HG03103 (cell line): ENCODE measurements around the gene ANO2.

Experiments used
- ATAC-seq: cut with Tn5 transposase; IDR thresholded peaks from one replicate; pipeline ENCODE4 v1.9.1; 2021; ENCODE audit warnings: low read depth; ENCODE audit not compliant: unreplicated experiment

Gene ANO2

DNA sequence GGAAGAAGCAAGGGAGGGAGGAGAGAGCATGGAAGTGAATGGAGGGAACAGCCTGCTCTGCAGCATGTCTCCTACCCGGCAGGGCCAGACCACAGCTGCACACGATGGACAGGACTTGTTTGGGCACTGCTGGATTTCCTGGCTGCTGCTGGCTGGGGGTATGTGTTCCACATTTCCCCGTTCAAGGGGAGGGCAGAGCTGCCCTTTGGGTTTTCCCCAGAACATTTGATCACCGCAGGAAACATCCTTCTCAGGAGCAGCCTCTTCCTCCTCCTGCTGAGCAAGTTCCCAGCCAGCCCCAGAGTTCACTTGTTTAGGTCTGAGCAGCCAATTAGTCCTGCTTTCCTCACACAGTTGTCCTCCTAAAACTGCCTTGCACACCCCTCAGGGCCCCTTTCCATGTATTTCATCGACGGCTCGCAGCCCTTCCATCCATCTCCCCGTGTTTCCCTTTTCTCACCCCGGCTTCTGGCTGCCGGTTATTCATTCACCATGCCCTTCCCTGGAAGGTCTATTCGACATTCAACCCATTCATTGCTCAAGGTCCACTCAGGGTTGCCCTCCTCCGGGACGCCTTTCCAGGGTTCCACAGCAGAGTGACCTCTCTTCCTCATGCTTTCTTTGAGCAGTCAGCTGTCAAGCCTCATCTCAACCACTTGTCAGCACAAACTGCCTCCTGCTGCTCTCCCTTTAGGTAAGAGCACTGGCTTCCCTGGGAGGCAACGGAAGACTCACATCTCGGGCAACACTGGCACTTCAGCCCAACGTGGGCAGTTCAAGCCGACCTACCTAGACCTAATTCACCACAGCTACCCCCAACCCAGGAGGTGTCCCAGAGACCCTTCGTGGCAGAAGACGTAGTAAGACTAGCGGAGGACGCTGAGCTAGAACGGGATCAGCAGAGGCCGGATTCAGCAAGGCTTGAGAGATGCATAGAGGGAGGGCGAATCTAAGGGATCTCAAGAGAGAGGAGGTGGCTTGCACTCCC, 20.1 kb upstream of the ANO2 start:
- ATAC-seq, result no peak

DNA sequence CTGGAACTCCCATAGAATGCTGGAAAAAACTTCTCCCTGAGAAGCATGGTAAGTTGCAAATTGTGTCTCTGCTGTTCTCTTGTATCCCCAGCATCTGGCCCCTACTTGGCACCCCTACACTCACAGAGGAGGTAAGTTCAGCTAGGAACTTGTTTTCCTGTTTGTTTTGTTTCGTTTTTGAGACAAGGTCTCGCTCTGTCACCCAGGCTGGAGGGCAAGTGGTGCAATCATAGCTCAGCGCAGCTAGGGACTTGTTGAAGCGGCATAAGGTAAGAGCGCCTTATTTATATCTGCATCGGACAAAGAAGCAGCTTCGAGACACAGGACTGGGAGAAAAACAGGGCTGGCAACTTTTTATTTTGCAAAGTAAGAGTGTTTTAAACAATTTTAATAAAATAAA, 18.5 kb upstream of the ANO2 start:
- ATAC-seq, result no peak

DNA sequence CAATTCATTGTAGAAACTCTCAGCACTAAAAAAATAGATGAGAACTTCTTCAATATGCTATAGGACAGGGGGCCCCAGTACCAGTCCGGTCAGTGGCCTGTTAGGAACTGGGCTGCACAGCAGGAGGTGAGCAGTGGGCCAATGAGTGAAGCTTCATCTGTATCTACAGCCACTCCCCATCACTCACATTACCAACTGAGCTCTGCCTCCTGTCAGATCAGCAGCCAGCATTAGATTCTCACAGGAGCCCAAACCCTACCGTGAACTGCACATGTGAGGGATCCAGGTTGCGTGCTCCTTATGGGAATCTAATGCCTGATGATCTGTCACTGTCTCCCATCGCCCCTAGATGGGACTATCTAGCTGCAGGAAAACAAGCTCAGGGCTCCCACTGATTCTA, 15.7 kb upstream of the ANO2 start:
- no peak for ATAC-seq

DNA sequence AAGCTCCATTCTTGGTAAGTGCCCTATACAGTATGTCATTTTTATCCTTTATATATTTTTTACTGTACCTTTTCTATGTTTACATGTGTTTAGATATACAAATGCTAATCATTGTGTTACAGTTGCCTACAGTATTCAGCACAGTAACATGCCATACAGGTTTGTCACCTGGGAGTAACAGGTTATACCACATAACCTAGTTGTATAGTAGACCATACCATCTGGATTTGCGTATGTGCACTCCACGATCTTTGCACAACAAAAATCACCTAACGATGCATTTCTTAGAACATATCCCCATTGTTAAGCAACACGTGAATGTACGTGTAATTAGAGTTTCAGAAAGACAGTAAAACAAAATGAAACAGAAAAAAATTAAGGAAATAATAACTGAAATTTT, 11.9 kb upstream of the ANO2 start:
- ATAC-seq, result no peak

DNA sequence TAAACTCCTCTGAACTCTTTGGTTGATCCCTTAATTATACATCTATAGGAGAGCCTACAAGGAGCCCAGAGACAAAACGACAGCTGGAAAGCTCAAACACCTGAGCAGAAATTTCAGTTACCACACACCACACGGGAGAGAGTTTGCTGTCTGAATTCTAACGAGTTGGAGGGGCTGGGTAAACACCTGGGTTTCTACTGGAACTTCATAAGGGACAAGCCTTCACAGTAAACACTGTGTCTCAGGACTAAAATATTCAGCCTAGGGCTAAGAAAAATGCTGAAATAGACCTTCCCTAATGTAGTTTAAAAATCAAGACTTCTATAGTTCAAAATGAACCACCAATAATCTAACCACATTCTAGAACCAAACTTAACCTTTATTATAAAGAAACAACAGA, 9.6 kb upstream of the ANO2 start:
- no peak for ATAC-seq

- no peak for ATAC-seq
These were observed 9.0 kb upstream of the ANO2 start for GRCh38 chr12:5953835-5954586.

GRCh38 chr12:5952031-5952430, 7.0 kb upstream of the ANO2 start:
- ATAC-seq, result no peak

DNA sequence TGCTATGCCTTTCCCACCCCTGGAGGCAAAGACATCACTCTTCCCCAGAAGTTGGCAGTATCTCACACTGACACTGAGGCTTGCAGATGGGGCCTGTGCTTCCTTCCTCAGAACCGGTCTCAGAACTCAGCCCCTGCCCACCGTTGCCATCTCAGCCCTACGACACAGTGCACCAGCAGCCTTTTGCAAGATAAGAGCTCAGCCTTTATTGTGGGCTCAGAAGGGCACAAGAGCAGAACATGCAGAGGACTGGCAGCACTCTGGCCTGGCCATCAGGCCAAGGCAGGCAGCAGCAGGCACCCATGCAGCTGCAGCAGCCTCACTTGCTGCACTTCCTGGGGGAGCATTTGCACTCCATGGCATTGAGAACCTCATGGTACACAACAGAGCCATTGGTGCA, 3.6 kb upstream of the ANO2 start:
- ATAC-seq, result no peak

- no peak for ATAC-seq
These were observed 1.9 kb upstream of the ANO2 start for GRCh38 chr12:5947006-5947405.

DNA sequence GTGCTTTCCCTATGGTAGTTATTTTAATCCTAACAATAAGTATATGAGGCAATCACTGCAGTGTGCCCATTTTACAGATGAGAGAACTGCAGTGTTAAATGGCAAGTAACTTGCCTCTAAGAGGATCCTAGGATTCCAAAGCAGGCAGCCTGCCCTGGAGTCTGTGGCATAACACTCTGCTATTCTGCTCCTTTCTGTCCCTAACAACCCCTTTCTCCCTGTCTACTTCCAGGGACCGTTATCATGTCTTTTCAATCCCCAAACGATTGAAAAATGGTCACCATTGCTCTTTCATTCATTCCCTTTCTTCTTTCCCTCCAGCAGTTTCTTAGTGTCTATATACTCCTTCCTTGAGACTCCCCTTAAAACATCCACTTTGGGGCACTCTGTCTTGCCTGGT, 1.3 kb upstream of the ANO2 start:
- ATAC-seq, result no peak

DNA sequence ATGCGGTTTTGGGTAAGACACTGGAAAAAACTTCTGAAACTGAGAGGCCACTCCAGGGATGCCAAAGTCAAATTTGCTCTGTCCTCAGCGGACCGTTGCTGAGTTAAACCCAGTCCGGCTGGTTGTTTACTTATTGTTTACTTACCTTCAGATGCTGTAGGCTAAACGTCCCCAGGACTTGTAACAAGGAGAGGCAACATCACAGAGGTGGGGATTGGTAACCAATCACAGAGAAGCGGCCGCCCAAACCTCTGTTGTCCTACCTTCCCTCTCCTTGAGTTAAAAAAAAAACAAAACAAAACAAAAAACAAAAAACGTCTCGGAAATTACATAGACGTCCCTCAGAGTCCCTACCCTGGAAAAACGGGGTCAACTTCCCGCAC, 380 bp downstream of the ANO2 start:
- no peak for ATAC-seq

- ATAC-seq, result no peak
These were observed 1.0 kb downstream of the ANO2 start for GRCh38 chr12:5944053-5944452.

- ATAC-seq, result no peak
These were observed 3.2 kb downstream of the ANO2 start for GRCh38 chr12:5941907-5942306.

GRCh38 chr12:5927732-5928516, 17.1 kb downstream of the ANO2 start:
- no peak for ATAC-seq

- no peak for ATAC-seq
These were observed 19.4 kb downstream of the ANO2 start for GRCh38 chr12:5925646-5926045.

GRCh38 chr12:5924342-5924741, 20.7 kb downstream of the ANO2 start:
- ATAC-seq, result no peak

DNA sequence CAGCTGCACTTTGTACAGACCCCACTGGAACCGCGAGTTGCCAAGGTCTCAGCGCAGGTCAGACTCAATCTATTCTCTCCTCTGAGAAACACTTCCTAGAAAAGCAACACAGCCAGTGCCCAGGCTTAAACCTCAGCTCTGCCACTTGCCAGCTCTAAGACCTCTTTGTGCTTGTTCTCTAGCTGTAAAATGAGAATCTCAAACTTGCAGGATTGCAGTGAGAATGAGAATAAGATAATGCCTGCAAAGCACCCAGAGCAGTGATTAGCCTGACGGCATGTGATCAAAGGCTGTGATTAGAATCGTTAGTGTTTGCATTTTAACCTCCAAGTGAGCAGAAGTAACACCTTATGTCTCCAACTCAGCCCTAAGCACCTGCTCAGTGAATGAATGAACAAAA, 21.3 kb downstream of the ANO2 start:
- no peak for ATAC-seq

GRCh38 chr12:5923043-5923605, 21.9 kb downstream of the ANO2 start:
- no peak for ATAC-seq

DNA sequence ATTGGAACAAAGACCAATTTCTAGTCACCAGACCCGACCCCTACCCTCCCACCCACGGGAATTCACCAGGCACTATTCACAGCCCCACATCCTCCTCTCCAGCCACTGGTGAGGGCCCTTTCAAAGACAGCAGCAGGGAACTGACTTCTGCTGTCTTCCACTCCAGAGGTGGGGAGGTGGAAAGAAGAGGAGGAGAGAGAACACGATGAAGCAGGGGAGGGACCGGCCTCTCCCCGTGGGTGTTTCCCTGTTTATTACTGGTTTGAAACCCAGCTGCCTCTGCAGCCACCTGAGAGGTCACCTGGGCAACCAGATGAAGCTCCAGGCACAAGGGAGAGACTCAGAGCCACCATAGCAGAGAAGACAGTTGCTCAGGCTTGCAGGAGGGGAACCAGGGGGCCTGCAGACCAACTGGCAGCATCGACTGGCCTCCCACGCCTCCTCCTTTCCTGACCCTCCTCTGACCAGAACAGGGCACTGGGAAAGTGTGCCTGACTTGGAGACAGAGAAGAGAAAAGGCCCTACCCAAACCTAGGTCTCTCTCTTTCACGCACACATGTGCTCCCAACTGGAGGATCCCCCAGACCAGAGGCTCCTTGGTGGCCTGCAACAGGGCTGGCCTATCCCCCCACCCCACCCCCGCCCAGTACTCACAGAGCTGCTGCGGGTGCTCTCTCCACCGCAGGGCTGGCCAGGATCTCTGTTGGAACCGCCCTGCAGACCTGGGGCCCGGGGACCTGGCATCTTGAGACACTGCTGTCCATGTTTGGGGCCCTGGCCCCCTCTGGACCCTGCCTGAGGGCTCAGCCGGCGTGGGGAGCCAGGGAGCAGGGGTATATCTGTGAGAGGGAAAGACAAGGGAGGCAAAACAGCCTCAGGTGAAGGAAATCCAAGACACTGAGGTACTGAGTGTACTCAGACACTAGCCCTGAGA, 22.8 kb downstream of the ANO2 start:
- no peak for ATAC-seq
